ENCODE results near the gene ABCD2. TPM values are rescaled to one million over a fixed set of nuclear protein-coding genes. Genes with fewer than 3 reads are reported as not detected.

The ABCD2 gene
- not detected in 2 replicates for total RNA-seq (2011; cell fraction: chromatin; rRNA removed; ENCODE audit: low replicate concordance)
- total RNA-seq (2011; cell fraction: nucleolus; rRNA removed) = not detected in 2 replicates
- not detected in 2 replicates for total RNA-seq (2011; cell fraction: nucleoplasm; rRNA removed)
- 0.04 TPM in 1 of 2 replicates, not detected in the other for total RNA-seq (2014; rRNA removed)
- 0.03 and 0.04 TPM in 2 replicates for total RNA-seq (2014; rRNA removed; fragmentation: Illumina TruSeq; extraction: Trizol)
- total RNA-seq (2015; rRNA removed; fragmentation: Illumina TruSeq; extraction: Trizol) = 0.04 and 0.07 TPM in 2 replicates
- 0.04 TPM in 1 of 2 replicates, not detected in the other for total RNA-seq (2021)
- not detected in 2 replicates for polyA plus RNA-seq (2011; rRNA removed)
- not detected in 2 replicates for polyA plus RNA-seq (2011; cell fraction: cytosol; rRNA removed)
- polyA plus RNA-seq (2011; cell fraction: nucleus; rRNA removed) = not detected in 2 replicates
- polyA plus RNA-seq (2012) = 0.05 and 0.15 TPM in 2 replicates
- 0.01 TPM in 1 of 2 replicates, not detected in the other for polyA plus RNA-seq (2014; fragmentation: Illumina TruSeq; extraction: Trizol)
- polyA plus RNA-seq (2014; fragmentation: Nextera tagmentation; extraction: Ambion mirVana) = under 1 TPM; 0.03 to 0.08 TPM
- polyA plus RNA-seq (2014; rRNA removed) = not detected in 2 replicates
- 0.03 TPM in 1 of 2 replicates, not detected in the other for polyA minus RNA-seq (2011; rRNA and poly(A)+ RNA removed)
- not detected in 2 replicates for polyA minus RNA-seq (2011; cell fraction: cytosol; rRNA and poly(A)+ RNA removed)
- polyA minus RNA-seq (2011; cell fraction: nucleus; rRNA and poly(A)+ RNA removed) = not detected in 2 replicates
- Bru-seq, nascent RNA = percentile 11 among the genes with signal in this experiment
- BruChase-seq, experiment 1, labeled RNA remaining after a 2-hour chase = percentile 9 among the genes with signal in this experiment
- BruChase-seq, experiment 2, labeled RNA remaining after a 6-hour chase = percentile 5 among the genes with signal in this experiment
- long read RNA-seq, experiment 1 = 0 reads
- long read RNA-seq, experiment 2 = 0 reads
- long read RNA-seq, experiment 3 = 0 reads

- ChIA-PET POLR2A (interaction anchor here (0.9 to 1.2 kb wide), 2 partner anchors 9 to 528 kb away, joined by 3 read pairs; no protein-coding TSS in a partner anchor), CTCF (ENCODE audit: low intra/inter-chr PET ratio) (no interaction called here)
- Histone ChIP-seq H4K20me1 (replicated peaks; ENCODE audit: control insufficient read depth, insufficient read depth, low read length) (no peaks in the 10 kb centered on the region), H3K27me3 (ENCODE audit: control insufficient read depth in 2 of 2, insufficient read depth in 2 of 2, low read length in 2 of 2) (no peaks in the 10 kb centered on the region), H3K4me3 (peak within 1 kb of the TSS; percentile 40), H3K4me2 (ENCODE audit: insufficient read depth, low read length) (peak within 1 kb of the TSS; percentile 79), H3K9me3 (replicated peaks; ENCODE audit: control insufficient read depth, insufficient read depth, low read depth, low read length) (no peaks in the 10 kb centered on the region), H3K36me3 (ENCODE audit: control insufficient read depth, insufficient read depth, low read length) (no peaks in the 10 kb centered on the region), H3K27ac (ENCODE audit: extremely low read depth, low read depth, low read length) (peak within 1 kb of the TSS; percentile 10; the same call in 1 of the 3 replicates), H3K79me2 (ENCODE audit: control insufficient read depth, insufficient read depth, low read length) (no peaks in the 10 kb centered on the region), H3K4me1 (replicated peaks in 1 of 2; ENCODE audit: control insufficient read depth in 2 of 2, insufficient read depth in 2 of 2, low read length in 2 of 2) (peaks cover 4 to 5% of the 10 kb centered on the region in 2 experiments; a peak in 3 of 5 replicates), H2AFZ (ENCODE audit: low read depth, low read length) (peak within 1 kb of the TSS; percentile 81), H3K9ac (ENCODE audit: insufficient read depth in 1 of 2, low read depth in 2 of 2, low read length in 2 of 2) (peak within 1 kb of the TSS; percentile 30 to 88), H3K9me1 (ENCODE audit: control insufficient read depth, insufficient read depth, low read length) (no peaks in the 10 kb centered on the region)
- ATAC-seq = peak; percentile 87
- no TSS peak for BruUV-seq (replicated peaks)
- intact Hi-C loops (cut with micrococcal nuclease) = loop anchor here (5.0 to 10.0 kb wide), 2 partner anchors 303 to 485 kb away; partner anchors contain the start of gene SLC2A13
- peak; percentile 93 for FAIRE-seq
- in situ Hi-C loops (cut with MboI) = no loop called here
- DNase-seq (ENCODE audit: extremely low read depth in 1 of 4, low spot score in 3 of 4) = peak; percentile 26 to 63 (median 39)
- WGBS (ENCODE audit: insufficient coverage, low coverage, missing lambda C conversion rate) = 2% methylated on average over 19 of the region's 20 CpGs
- no peak for TF ChIP-seq ZBTB1 (CRISPR knock-in tag; IDR thresholded peaks at IDR 0.05; ENCODE audit: borderline replicate concordance, low read depth)
- TF ChIP-seq ZNF696 (CRISPR knock-in tag; conservative IDR thresholded peaks at IDR 0.05) = no peak
- TF ChIP-seq ZNF512 (tag; IDR thresholded peaks at IDR 0.05) = 0 out of 2 replicates have a peak, but pooled peaks have one; percentile 16
- TF ChIP-seq FOS (IDR thresholded peaks at IDR 0.05; ENCODE audit: extremely low read depth, insufficient read length) = no peak
- peak; percentile 29; the same call in 1 of the 2 replicates for TF ChIP-seq ZEB2 (IDR thresholded peaks at IDR 0.05)
- peak; percentile 11 for TF ChIP-seq CTCFL (IDR thresholded peaks at IDR 0.05; ENCODE audit: borderline replicate concordance, insufficient read depth, low read depth, low read length, poor library complexity, severe bottlenecking)
- TF ChIP-seq PATZ1 (CRISPR knock-in tag; IDR thresholded peaks at IDR 0.05; ENCODE audit: borderline replicate concordance) = no peak
- peak; percentile 88 to 90 for TF ChIP-seq NRF1 (conservative IDR thresholded peaks at IDR 0.05 in 1 of 2, IDR thresholded peaks at IDR 0.05 in 1 of 2)
Observed at GRCh38 chr12:39619660-39620433, at the start of gene ABCD2. Gene ABCD2 (minus strand): TSS chr12:39619803. CDS start chr12:39619615, 188 bp downstream.
